Choroid plexus epithelial cell (primary cell): Measurements from ENCODE around the gene POLD4.

Source experiments
- DNase-seq: peaks from one replicate; pipeline ENCODE4 v3.0.0-alpha.2; 2010; ENCODE audit warnings: low read depth
- H3K4me3 ChIP-seq: 2 replicates; pipeline ENCODE4 v1.5.1; 2011; ENCODE audit warnings: low read depth, mild to moderate bottlenecking, control low read depth, low read length, moderate library complexity
- CTCF ChIP-seq: conservative IDR thresholded peaks from 2 replicates; pipeline ENCODE4 v1.5.1; 2011; ENCODE audit warnings: low read depth, mild to moderate bottlenecking, control low read depth, inconsistent platforms, low read length, moderate library complexity

POLD4 gene

GRCh38 chr11:67364783-67365722 lies 11.7 kb upstream of the POLD4 start:
- TF ChIP-seq CTCF, result no peak
- no peak for DNase-seq
- no peak overlapping the region for H3K4me3 ChIP-seq

GRCh38 chr11:67364169-67364568 lies 10.8 kb upstream of the POLD4 start:
- no peak overlapping the region for H3K4me3 ChIP-seq
- TF ChIP-seq CTCF, result no peak
- DNase-seq, result no peak

- no peak for TF ChIP-seq CTCF
- peak; percentile 70 for DNase-seq
- H3K4me3 ChIP-seq, result no peak overlapping the region
Measured at GRCh38 chr11:67357831-67358670, 4.7 kb upstream of the POLD4 start.

- peak; percentile 88 for DNase-seq
- H3K4me3 ChIP-seq, result no peak overlapping the region
- TF ChIP-seq CTCF, result peak; percentile 98
Measured at GRCh38 chr11:67356864-67357561, 3.7 kb upstream of the POLD4 start.

- no peak overlapping the region for H3K4me3 ChIP-seq
- DNase-seq, result no peak
- TF ChIP-seq CTCF, result no peak
Measured at GRCh38 chr11:67356387-67356863, 3.1 kb upstream of the POLD4 start.

GRCh38 chr11:67355794-67356386 lies 2.5 kb upstream of the POLD4 start:
- no peak for DNase-seq
- no peak overlapping the region for H3K4me3 ChIP-seq
- no peak for TF ChIP-seq CTCF
